ENCODE results near the gene ARHGDIA.

Gene ARHGDIA

GRCh38 chr17:81915331-81915730 lies 44.2 kb upstream of the ARHGDIA start:
- TF ChIP-seq REST (IDR thresholded peaks at IDR 0.05; ENCODE audit: insufficient read depth in 1 of 2, low read depth in 2 of 2, low read length in 2 of 2) (no peak), SIN3A (IDR thresholded peaks at IDR 0.05; ENCODE audit: borderline replicate concordance, insufficient read depth, low read length) (no peak), FOXP2 (optimal IDR thresholded peaks at IDR 0.05; ENCODE audit: borderline replicate concordance, extremely low read depth, extremely low read length, insufficient read depth) (no peak), POLR2AphosphoS5 (IDR thresholded peaks at IDR 0.05; ENCODE audit: low read depth, low read length) (no peak), TAF1 (IDR thresholded peaks at IDR 0.05; ENCODE audit: borderline replicate concordance, insufficient read depth, low read length) (no peak)

GRCh38 chr17:81914103-81914850 lies 43.1 kb upstream of the ARHGDIA start:
- no peak for TF ChIP-seq TAF1 (IDR thresholded peaks at IDR 0.05; ENCODE audit: borderline replicate concordance, insufficient read depth, low read length)

GRCh38 chr17:81913394-81914102 lies 42.4 kb upstream of the ARHGDIA start:
- TF ChIP-seq REST (IDR thresholded peaks at IDR 0.05; ENCODE audit: insufficient read depth in 1 of 2, low read depth in 2 of 2, low read length in 2 of 2) (no peak), SIN3A (IDR thresholded peaks at IDR 0.05; ENCODE audit: borderline replicate concordance, insufficient read depth, low read length) (no peak), FOXP2 (optimal IDR thresholded peaks at IDR 0.05; ENCODE audit: borderline replicate concordance, extremely low read depth, extremely low read length, insufficient read depth) (no peak), TAF1 (IDR thresholded peaks at IDR 0.05; ENCODE audit: borderline replicate concordance, insufficient read depth, low read length) (no peak), POLR2AphosphoS5 (IDR thresholded peaks at IDR 0.05; ENCODE audit: low read depth, low read length) (no peak)

GRCh38 chr17:81912441-81913309 lies 41.5 kb upstream of the ARHGDIA start:
- TF ChIP-seq SIN3A (IDR thresholded peaks at IDR 0.05; ENCODE audit: borderline replicate concordance, insufficient read depth, low read length) (no peak), REST (IDR thresholded peaks at IDR 0.05; ENCODE audit: insufficient read depth in 1 of 2, low read depth in 2 of 2, low read length in 2 of 2) (no peak), POLR2AphosphoS5 (IDR thresholded peaks at IDR 0.05; ENCODE audit: low read depth, low read length) (no peak)

- TF ChIP-seq FOXP2 (optimal IDR thresholded peaks at IDR 0.05; ENCODE audit: borderline replicate concordance, extremely low read depth, extremely low read length, insufficient read depth): no peak
- TF ChIP-seq POLR2AphosphoS5 (IDR thresholded peaks at IDR 0.05; ENCODE audit: low read depth, low read length): no peak
Observed at GRCh38 chr17:81911969-81912368, 40.8 kb upstream of the ARHGDIA start.

All from PFSK-1 (cell line).